ENCODE measurements around the gene TPSG1. TPM values are rescaled to one million over a fixed set of nuclear protein-coding genes. Genes with fewer than 3 reads are reported as not detected.
"Not testable (repeated sequence)": the region's sequence is repeated elsewhere in the genome, so short reads cannot be mapped to it uniquely, and the experiment has no call there.

Gene TPSG1
- total RNA-seq, 1 donor from 2014 or later, result not detected

DNA sequence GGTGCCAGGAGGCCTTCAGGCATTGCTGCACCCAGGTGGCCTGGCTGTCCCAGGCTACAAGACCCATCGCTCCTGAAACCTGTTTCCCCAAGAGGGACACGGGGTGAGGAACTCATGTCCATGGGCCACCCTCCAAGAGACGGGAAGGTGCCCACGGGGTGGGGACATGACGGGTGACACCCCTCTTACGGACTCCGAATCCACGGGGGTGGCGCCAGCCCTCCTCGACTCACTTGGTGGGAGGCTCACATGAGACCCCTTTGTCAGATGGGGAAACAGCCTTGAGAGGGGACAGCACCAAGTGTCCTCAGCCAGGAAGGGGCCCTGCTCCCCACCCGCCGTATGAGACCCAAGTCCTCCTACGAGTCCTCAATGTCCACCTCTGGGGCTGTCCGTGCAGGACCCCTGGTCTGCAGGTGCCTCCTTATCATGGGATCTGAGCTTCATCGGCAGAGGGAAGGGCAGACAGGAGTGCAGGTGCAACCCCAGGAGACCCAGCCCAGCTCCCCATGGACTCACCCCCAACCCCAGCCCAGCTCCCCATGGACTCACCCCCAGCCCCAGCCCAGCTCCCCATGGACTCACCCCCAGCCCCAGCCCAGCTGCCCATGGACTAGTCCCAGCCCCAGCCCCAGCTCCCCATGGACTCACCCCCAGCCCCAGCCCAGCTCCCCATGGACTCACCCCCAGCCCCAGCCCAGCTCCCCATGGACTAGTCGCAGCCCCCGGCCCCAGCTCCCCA lies 5.6 kb upstream of the TPSG1 start:
- not testable (repeated sequence) for H3K9ac ChIP-seq; H3K27me3 ChIP-seq; H3K27ac ChIP-seq; H3K9me3 Mint-ChIP-seq; H3K79me2 ChIP-seq (ENCODE audit: low read depth); H3K4me3 ChIP-seq; H3K4me1 ChIP-seq; H2AFZ ChIP-seq (replicated peaks); H3F3A ChIP-seq (ENCODE audit: low read depth); H3K36me3 Mint-ChIP-seq; DNase-seq (ENCODE audit: low spot score); H3K9me3 ChIP-seq (ENCODE audit: low read depth); H3K4me1 Mint-ChIP-seq; H3K4me3 Mint-ChIP-seq; H3K4me2 ChIP-seq; H4K20me1 ChIP-seq (ENCODE audit: low read depth); H3K36me3 ChIP-seq; H3K27me3 Mint-ChIP-seq (ENCODE audit: insufficient read depth, low read depth); H3K27ac Mint-ChIP-seq

- H3K9me3 Mint-ChIP-seq; DNase-seq (ENCODE audit: low spot score); H3K27ac Mint-ChIP-seq; H3K4me2 ChIP-seq; H3K4me3 ChIP-seq; H3K4me1 Mint-ChIP-seq; H3K9me3 ChIP-seq (ENCODE audit: low read depth); H2AFZ ChIP-seq (replicated peaks); H3K27me3 Mint-ChIP-seq (ENCODE audit: insufficient read depth, low read depth); H3F3A ChIP-seq (ENCODE audit: low read depth); H4K20me1 ChIP-seq (ENCODE audit: low read depth); H3K79me2 ChIP-seq (ENCODE audit: low read depth); H3K27me3 ChIP-seq; H3K4me1 ChIP-seq; H3K27ac ChIP-seq; H3K9ac ChIP-seq; H3K36me3 ChIP-seq; H3K4me3 Mint-ChIP-seq; H3K36me3 Mint-ChIP-seq: not testable (repeated sequence)
Measured at GRCh38 chr16:1230084-1230470, 5.0 kb upstream of the TPSG1 start, which contains the start of gene TPSB2. Gene TPSB2, minus strand, starts transcription at chr16:1230184. Its CDS starts 233 bp downstream, at chr16:1229951.

- H3K27ac ChIP-seq; H3K27me3 Mint-ChIP-seq (ENCODE audit: insufficient read depth, low read depth); H3K9me3 Mint-ChIP-seq; H3K4me2 ChIP-seq; H3F3A ChIP-seq (ENCODE audit: low read depth); H2AFZ ChIP-seq (replicated peaks); H3K4me1 Mint-ChIP-seq; H3K27me3 ChIP-seq; H3K27ac Mint-ChIP-seq; H4K20me1 ChIP-seq (ENCODE audit: low read depth); DNase-seq (ENCODE audit: low spot score); H3K9me3 ChIP-seq (ENCODE audit: low read depth); H3K4me3 Mint-ChIP-seq; H3K36me3 ChIP-seq; H3K4me1 ChIP-seq; H3K79me2 ChIP-seq (ENCODE audit: low read depth); H3K9ac ChIP-seq; H3K4me3 ChIP-seq; H3K36me3 Mint-ChIP-seq: not testable (repeated sequence)
Measured at GRCh38 chr16:1229476-1229875, 4.4 kb upstream of the TPSG1 start.

DNA sequence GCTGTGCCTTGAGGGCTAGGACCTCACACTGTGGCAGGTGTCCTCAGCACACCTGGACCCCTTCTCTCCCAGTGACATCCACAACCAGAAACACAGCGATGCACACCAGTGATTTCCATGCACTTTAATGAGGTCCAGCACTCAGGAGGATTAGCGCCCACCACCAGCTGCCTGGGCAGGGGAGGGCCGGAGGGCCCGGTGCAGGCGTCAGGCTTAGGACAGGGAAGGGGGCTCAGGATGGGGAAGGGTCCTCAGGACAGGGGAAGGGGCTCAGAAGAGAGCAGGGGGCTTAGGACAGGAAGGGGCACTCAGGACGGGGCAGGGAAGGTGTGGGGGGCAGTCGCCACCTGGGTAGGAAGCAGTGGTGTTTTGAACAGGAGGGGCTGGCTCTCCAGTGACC lies 3.2 kb upstream of the TPSG1 start:
- not testable (repeated sequence) for H3K79me2 ChIP-seq (ENCODE audit: low read depth); H4K20me1 ChIP-seq (ENCODE audit: low read depth); DNase-seq (ENCODE audit: low spot score); H3K36me3 ChIP-seq; H3K27me3 Mint-ChIP-seq (ENCODE audit: insufficient read depth, low read depth); H3K27me3 ChIP-seq; H2AFZ ChIP-seq (replicated peaks); H3K4me3 ChIP-seq; H3K9me3 Mint-ChIP-seq; H3K27ac ChIP-seq; H3K4me3 Mint-ChIP-seq; H3K27ac Mint-ChIP-seq; H3F3A ChIP-seq (ENCODE audit: low read depth); H3K4me1 ChIP-seq; H3K9ac ChIP-seq; H3K4me2 ChIP-seq; H3K4me1 Mint-ChIP-seq; H3K9me3 ChIP-seq (ENCODE audit: low read depth); H3K36me3 Mint-ChIP-seq

DNA sequence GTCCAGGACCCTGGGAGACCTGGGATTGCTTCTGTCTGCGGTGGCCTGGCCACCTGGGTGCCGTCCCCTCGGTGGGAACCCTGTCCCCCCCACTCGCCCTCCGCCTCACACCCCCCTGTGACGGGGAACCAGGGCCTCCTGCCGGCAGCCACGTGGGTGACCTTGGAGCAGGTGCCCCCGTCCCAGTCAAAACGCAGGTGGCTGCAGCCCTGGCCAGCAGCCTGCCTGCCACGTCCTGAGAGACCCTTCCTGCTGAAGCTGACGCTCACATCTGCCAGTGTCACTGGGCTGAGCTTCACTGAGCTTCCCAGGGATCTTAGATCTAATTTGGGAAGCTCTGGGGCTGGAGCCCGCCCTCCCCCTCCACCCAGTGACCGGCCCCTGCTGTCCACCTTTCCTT lies 1.6 kb upstream of the TPSG1 start:
- H3K27me3 ChIP-seq; H3K9me3 Mint-ChIP-seq; H3K4me1 Mint-ChIP-seq; H3K9me3 ChIP-seq (ENCODE audit: low read depth); H3K27ac ChIP-seq; DNase-seq (ENCODE audit: low spot score); H2AFZ ChIP-seq (replicated peaks); H3K36me3 Mint-ChIP-seq; H3K36me3 ChIP-seq; H3K4me3 ChIP-seq; H3K27ac Mint-ChIP-seq; H3K79me2 ChIP-seq (ENCODE audit: low read depth); H3F3A ChIP-seq (ENCODE audit: low read depth); H3K27me3 Mint-ChIP-seq (ENCODE audit: insufficient read depth, low read depth); H3K4me3 Mint-ChIP-seq; H3K4me1 ChIP-seq; H3K9ac ChIP-seq; H4K20me1 ChIP-seq (ENCODE audit: low read depth); H3K4me2 ChIP-seq: not testable (repeated sequence)

- H3K9me3 ChIP-seq (ENCODE audit: low read depth); H3K27me3 Mint-ChIP-seq (ENCODE audit: insufficient read depth, low read depth); H3K27ac ChIP-seq; H3K4me3 Mint-ChIP-seq; H3K9me3 Mint-ChIP-seq; H2AFZ ChIP-seq (replicated peaks); H3K4me1 Mint-ChIP-seq; H3K4me1 ChIP-seq; H3K4me2 ChIP-seq; H3K36me3 Mint-ChIP-seq; H4K20me1 ChIP-seq (ENCODE audit: low read depth); H3K9ac ChIP-seq; DNase-seq (ENCODE audit: low spot score); H3F3A ChIP-seq (ENCODE audit: low read depth); H3K36me3 ChIP-seq; H3K27me3 ChIP-seq; H3K4me3 ChIP-seq; H3K79me2 ChIP-seq (ENCODE audit: low read depth): not testable (repeated sequence)
- peak overlapping the region; percentile 50 for H3K27ac Mint-ChIP-seq
Measured at GRCh38 chr16:1225728-1226311, 752 bp upstream of the TPSG1 start.

Measured in neural progenitor cell (in vitro differentiated cells).